Left cardiac atrium (tissue), 4 donors: ENCODE measurements around the gene MYO1E. TPM values are rescaled to one million over a fixed set of nuclear protein-coding genes. Genes with fewer than 3 reads are reported as not detected.
A peak's percentile ranks its signal among the peaks of the same experiment; 100 is the strongest.
"Not testable (repeated sequence)": the region's sequence is repeated elsewhere in the genome, so short reads cannot be mapped to it uniquely, and the experiment has no call there.

Source experiments
- ATAC-seq, 2 donors: fragments of 200-7000 bp; cut with Tn5 transposase; one replicate each; pipeline ENCODE4 v1.9.1; 2020; ENCODE audit warnings: mild to moderate bottlenecking in 2 of 2, moderate library complexity in 2 of 2
- DNase-seq: peaks from one replicate; pipeline ENCODE4 v3.0.0-alpha.2; 2020
- intact Hi-C, 2 donors: fragments of 100-400 bp; cut with DNase I; formaldehyde crosslinking; loops; one replicate each; pipeline versions ENCODE4 v1.14.1 to v1.15.1; 2022 to 2023
- total RNA-seq, 2 donors: library from RNA; stranded (reverse); fragmentation: NEBNext Ultra II Directional; extraction: Animal tissue kit (Norgen Biotek cat#: 25700); gene quantifications; one replicate each; pipeline ENCODE4 v1.2.1, GENCODE V29; 2021
- donor health status: DM: no; HTN: yes; CAD: no.
- donor health status: DM: no; HTN: yes; CAD: no; lungs with severe emphysema.
- donor health status: DM: yes; HTN: yes; CAD: no.
- donor health status: Dilated cardiomyopathy.

MYO1E gene
- total RNA-seq, 2 donors from 2014 or later: 32.1 to 49.5 TPM

DNA sequence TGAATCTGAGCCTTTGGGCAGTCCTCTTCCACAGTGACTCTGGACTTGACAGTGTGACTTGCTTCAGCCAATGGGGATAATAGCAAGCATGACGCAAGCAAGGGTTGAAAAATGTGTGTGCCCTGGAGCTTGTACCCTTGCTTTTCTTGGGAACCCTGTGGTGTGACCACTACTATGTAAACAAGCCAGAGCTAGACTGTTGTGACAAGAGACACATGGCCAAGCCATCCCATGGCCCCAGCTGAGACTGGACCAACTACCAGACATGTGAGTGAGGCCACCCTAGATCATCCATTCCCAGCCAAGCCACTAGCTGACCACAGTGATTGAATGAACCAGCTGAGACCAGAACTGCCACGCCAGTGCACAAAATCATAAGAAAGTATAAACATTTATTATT lies 11.8 kb downstream of the MYO1E start:
- ATAC-seq: no peak
- intact Hi-C loops: loop anchor here in 1 of 2 donors (10.0 kb wide), 1 partner anchor 116 kb away; no protein-coding TSS in a partner anchor
- DNase-seq: no peak

DNA sequence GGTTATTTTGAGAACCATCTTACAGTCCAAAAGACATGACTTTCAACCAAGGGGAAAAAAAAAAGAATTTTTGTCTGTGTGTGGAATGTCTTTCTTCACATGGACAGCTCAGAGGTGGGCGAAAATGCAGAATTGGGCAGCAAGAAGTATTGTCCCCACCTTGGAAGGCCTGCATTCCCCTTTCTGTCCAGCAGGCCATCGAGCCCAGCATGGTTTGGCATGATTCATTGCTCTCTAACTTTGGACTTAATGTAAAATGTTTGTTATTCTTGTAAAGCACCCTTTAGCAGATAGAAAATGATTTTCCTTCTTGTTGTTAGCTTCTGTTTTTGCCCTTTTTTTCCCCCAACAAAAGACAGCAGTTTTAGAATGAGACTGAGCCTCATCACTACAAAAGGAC lies 12.4 kb downstream of the MYO1E start:
- ATAC-seq (no peak), DNase-seq (no peak)
- intact Hi-C loops: loop anchor here in 1 of 2 donors (10.0 kb wide), 1 partner anchor 116 kb away; no protein-coding TSS in a partner anchor

DNA sequence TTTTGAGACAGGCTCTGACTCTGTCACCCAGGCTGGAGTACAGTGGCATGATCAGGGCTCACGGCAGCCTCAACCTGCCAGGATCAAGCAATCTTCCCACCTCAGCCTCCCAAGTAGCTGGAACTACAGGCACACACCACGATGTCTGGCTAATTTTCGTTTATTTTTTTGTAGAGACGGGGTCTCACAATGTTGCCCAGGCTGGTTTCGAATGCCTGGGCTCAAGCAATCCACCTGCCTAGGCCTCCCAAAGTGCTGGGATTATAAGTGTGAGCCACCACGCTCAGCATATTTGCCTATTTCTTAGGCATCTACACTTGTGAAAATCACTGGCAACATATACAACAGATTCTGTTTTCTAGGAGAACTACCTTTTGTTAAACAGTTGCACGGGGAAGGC lies 16.9 kb downstream of the MYO1E start:
- ATAC-seq (no peak), DNase-seq (no peak)
- intact Hi-C loops: no loop called here

DNA sequence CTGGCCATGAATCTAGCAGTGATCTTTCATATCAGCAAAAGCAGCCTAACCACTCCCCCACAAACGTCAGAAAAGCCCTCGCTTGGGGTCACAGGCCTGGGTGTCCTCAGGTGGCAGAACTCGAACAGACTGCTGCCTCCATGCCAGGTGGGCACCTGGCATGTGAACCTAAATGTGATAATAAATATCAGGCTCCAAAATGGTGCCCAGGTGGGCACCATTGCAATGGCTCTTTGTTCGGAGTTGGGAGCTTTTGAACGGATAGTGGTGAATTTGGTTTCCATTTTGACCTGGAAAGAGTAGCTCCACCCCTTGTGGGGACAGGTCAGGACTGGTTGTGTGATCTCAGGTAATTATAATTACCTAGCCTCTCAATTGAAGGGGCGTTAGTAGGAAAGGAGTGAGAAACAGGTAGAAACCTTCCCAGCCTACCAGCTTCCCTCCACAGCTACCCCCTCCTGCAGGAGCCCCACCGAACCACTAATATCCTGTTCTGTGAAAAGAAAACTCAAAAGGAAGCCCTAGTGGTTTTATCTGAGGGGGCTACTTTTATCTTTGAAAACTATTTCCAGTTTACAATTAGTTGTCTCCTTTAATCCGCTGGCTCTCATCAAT lies 18.1 kb downstream of the MYO1E start:
- intact Hi-C loops: no loop called here
- no peak for ATAC-seq
- no peak for DNase-seq

DNA sequence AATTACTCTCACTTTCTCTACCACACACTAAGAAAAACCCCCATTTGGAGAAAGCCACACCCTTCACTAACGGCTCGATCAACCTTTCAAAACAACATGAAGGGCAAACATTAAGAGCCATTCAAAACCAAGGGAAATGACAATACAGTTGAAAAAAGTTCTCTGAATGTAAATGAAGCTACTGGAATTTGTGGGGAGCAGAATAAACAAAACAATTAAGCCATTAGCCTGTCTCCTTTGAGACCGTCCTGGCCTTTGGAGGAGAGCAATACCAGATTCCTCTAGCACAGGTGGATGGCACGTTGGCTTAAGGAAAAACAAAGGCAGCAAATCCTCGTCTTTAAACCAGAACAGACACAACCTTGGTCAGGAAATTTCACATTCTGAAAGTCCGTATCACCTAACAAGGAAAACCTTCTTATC lies 18.7 kb downstream of the MYO1E start:
- DNase-seq (no peak), ATAC-seq (no peak)
- intact Hi-C loops: no loop called here

GRCh38 chr15:59352683-59353082 lies 20.0 kb downstream of the MYO1E start:
- no peak for DNase-seq
- ATAC-seq: no peak
- intact Hi-C loops: no loop called here

- intact Hi-C loops: no loop called here
- no peak for DNase-seq
- ATAC-seq: no peak
Observed at GRCh38 chr15:59352189-59352588, 20.5 kb downstream of the MYO1E start.

- intact Hi-C loops: no loop called here
Observed at GRCh38 chr15:59350421-59350732, 22.3 kb downstream of the MYO1E start.

GRCh38 chr15:59349680-59350420 lies 22.8 kb downstream of the MYO1E start:
- intact Hi-C loops: no loop called here
- DNase-seq (peak; percentile 36), ATAC-seq (peak; percentile 73 to 99)

More at GRCh38 chr15:59350421-59350732, 22.3 kb downstream of the MYO1E start:
- no peak for DNase-seq
- peak in 1 of 2 donors; percentile 15 for ATAC-seq

DNA sequence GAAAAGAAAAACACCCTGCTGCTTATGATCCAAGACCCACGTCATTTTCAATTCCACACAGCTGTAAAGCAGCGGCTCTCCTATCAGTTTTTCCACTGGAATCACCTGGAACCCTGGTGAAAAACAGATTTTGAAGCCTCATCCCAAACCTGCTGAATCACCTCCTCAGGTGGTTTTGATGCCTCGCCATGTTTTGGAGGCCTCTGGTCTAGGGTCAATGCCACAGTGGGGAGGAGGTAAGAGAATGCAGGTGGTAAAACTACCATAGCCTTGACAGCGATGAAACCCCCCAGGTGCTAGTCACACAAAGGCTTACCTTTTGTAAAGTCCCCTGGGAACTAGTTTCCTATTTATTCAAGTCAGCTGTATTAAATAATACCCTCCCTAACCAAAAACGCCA lies 24.8 kb downstream of the MYO1E start:
- no peak for ATAC-seq
- no peak for DNase-seq
- intact Hi-C loops: no loop called here

DNA sequence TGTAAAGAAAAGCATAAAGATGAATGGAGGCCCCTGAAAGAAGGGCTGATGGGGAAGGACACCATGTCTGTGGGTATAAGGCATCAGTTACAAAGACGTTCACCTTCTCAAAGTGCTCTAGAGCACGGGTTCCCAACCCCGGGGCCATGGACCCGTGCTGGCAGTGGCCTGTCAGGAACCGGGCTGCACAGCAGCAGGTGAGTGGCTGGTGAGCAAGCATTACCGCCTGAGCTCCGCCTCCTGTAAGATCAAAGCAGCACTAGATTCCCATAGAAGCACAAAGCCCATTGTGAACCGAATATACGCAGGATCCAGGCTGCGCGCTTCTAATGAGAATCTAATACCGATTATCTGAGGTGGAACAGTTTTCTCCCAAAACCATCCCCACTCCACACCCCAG lies 25.7 kb downstream of the MYO1E start:
- intact Hi-C loops: no loop called here
- no peak for ATAC-seq
- no peak for DNase-seq

DNA sequence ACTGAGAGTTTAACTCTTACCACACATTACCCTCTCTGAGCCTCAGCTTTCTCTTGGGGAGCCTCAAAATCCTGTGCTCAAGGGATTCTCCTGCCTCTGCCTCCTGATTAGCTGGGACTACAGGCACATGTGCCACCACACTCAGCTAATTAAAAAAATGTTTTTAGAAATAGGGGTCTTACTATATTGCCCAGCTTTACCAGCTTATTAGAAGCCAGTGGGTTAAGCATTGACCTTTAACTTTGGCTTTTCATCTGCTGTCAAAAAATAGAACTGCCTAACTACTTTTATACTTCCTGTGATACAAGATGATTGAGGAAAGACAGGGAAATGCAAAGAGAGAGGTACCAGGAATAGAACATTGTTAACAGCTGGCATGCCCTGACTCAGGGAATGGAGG lies 27.3 kb downstream of the MYO1E start:
- ATAC-seq: no peak
- DNase-seq: no peak
- intact Hi-C loops: no loop called here

DNA sequence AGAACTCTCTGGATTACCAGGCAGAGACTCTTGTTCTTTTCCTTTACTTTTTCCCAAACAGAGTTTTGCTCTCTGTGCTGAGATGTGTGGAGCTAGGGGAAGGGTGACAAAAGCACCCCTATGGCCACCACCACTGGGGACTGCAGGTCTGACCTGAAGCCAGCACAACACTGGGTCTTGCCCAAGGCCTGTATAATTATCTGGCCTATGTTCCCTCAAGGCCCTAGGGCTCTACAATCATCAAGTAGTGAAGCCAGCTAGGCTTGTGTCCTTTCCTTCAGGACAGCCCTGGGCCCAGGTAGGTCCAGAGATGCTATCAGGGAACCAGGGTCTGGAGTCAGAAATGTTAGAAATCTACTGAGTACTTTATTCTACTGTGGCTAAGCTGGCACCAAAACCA lies 28.4 kb downstream of the MYO1E start:
- ATAC-seq (no peak), DNase-seq (no peak)
- intact Hi-C loops: no loop called here

- DNase-seq (no peak), ATAC-seq (no peak)
- intact Hi-C loops: no loop called here
Observed at GRCh38 chr15:59340325-59340724, 32.3 kb downstream of the MYO1E start.

GRCh38 chr15:59339252-59339672 lies 33.4 kb downstream of the MYO1E start:
- intact Hi-C loops: no loop called here
- ATAC-seq: peak in 1 of 2 donors; percentile 38
- no peak for DNase-seq

GRCh38 chr15:59338414-59338813 lies 34.3 kb downstream of the MYO1E start:
- ATAC-seq: no peak
- intact Hi-C loops: no loop called here
- no peak for DNase-seq

GRCh38 chr15:59336725-59337124 lies 35.9 kb downstream of the MYO1E start:
- DNase-seq, ATAC-seq, intact Hi-C loops: not testable (repeated sequence)

DNA sequence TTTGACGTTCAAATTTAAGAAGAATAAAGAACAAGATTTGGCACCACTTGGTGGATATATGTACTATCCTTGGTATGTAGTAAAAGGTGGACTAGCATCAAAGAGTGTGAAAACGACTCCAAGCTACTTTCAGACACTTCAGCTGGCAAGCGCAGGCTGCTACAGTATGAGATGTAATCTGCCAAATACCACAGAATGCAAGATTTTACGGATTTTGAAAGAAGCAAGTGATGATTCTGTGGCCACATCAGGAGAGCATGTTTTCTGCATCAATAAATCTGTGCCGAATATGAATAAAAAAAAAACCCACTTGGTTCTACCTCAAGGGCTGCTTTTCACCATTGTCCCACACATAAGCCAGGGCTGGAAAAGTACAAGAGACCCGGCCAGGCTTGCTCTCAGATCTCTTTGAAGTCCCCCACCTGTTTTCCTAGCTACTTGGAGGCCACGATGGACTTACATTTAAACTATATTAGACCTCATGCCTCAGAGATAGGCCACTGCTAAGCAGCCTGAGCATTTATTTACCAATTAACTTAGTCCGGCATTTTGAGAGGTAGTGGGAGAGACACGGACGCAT lies 37.4 kb downstream of the MYO1E start:
- intact Hi-C loops: no loop called here
- no peak for ATAC-seq
- no peak for DNase-seq

GRCh38 chr15:59334076-59334415 lies 38.6 kb downstream of the MYO1E start:
- DNase-seq: no peak
- intact Hi-C loops: no loop called here
- ATAC-seq: no peak

DNA sequence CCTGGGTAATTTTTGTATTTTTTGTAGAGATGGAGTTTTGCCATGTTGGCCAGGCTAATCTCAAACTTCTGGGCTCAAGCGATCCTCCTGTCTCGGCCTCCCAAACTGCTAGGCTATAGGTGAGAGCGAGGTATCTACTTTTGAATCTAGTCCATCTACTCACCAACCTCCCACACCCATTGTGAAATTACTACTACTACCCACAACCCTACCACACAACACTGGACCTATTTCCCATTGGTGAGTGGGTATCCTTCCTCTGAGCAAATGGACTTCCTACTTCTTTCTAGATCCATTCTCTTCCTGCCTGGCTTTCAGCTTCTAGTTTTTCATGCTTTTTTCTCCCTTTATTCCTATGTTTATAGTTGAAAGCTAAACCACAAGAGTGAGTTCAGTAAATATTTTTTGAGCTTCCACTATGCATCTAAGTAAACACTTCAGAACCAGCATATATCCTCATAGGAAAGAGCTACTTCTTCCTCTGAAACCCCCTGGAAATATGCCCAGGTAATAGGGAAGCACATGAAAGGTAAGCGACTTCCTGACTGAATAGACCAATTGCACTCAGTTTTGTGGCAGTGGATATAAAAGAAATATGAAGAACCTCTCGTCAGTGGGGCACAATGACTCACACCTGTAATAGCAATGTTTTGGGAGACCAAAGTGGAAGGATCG lies 39.1 kb downstream of the MYO1E start:
- ATAC-seq (no peak), DNase-seq (no peak)
- intact Hi-C loops: no loop called here
